ENCODE measurements around the gene TRMT1L. TPM values are rescaled to one million over a fixed set of nuclear protein-coding genes. Genes with fewer than 3 reads are reported as not detected.

TRMT1L gene
- total and polyA plus RNA-seq, 2 donors (not counting 3 experiments of a cell fraction or from before 2014, with no cell fraction given) = 7.9 to 12.8 TPM

GRCh38 chr1:185080422-185080821 is 76.3 kb downstream of the TRMT1L start:
- dilution Hi-C loops (cut with MboI; ENCODE audit: extremely low pct_ligation_motif_present, low sequenced_read_pairs) (no loop called here), intact Hi-C loops (cut with micrococcal nuclease) (no loop called here)
- ChIA-PET POLR2A (no interaction called here), CTCF (no interaction called here)
- Histone ChIP-seq H3K79me2 (ENCODE audit: control insufficient read depth, insufficient read depth, low read length) (peaks cover 64% of the 10 kb centered on the region), H3K4me2 (ENCODE audit: insufficient read depth, low read length) (no peak overlapping the region), H4K20me1 (replicated peaks; ENCODE audit: control insufficient read depth, extremely low read depth, insufficient read depth, low read length) (peaks cover 7% of the 10 kb centered on the region), H3K9me1 (replicated peaks; ENCODE audit: control insufficient read depth, extremely low read depth, insufficient read depth, low read length) (no peaks in the 10 kb centered on the region), H3K9ac (replicated peaks; ENCODE audit: extremely low read depth, insufficient read depth, low read length) (no peak overlapping the region), H3K27ac (ENCODE audit: insufficient read depth, low read depth, low read length) (no peak overlapping the region), H3K27me3 (ENCODE audit: control insufficient read depth in 2 of 2, insufficient read depth in 2 of 2, low read length in 2 of 2) (no peaks in the 10 kb centered on the region), H3K4me3 (replicated peaks in 1 of 3; ENCODE audit: insufficient read depth in 1 of 3, low read depth in 1 of 3, low read length in 3 of 3) (no peak overlapping the region), H3K4me1 (ENCODE audit: control insufficient read depth, extremely low read depth, insufficient read depth, low read length) (no peaks in the 10 kb centered on the region), H2AFZ (ENCODE audit: low read depth, low read length) (no peak overlapping the region), H3K9me3 (replicated peaks; ENCODE audit: control insufficient read depth, insufficient read depth, low read length) (no peaks in the 10 kb centered on the region), H3K36me3 (ENCODE audit: control insufficient read depth in 2 of 2, extremely low read depth in 1 of 2, insufficient read depth in 2 of 2, low read length in 2 of 2) (no peaks in the 10 kb centered on the region)
- BruUV-seq (replicated peaks) = no TSS peak
- TF ChIP-seq MAX (IDR thresholded peaks at IDR 0.05; ENCODE audit: insufficient read depth, insufficient read length) (no peak), FOS (IDR thresholded peaks at IDR 0.05; ENCODE audit: borderline replicate concordance, insufficient read depth, low read length) (no peak), JUN (IDR thresholded peaks at IDR 0.05; ENCODE audit: borderline replicate concordance, insufficient read depth, insufficient read length, low read depth) (no peak)
- FAIRE-seq (no peak), DNase-seq (ENCODE audit: low read depth, low spot score) (no peak)

GRCh38 chr1:185077374-185077773 is 79.4 kb downstream of the TRMT1L start:
- no peak for TF ChIP-seq JUN (IDR thresholded peaks at IDR 0.05; ENCODE audit: borderline replicate concordance, insufficient read depth, insufficient read length, low read depth)
- no peak for TF ChIP-seq POLR2AphosphoS5 (IDR thresholded peaks at IDR 0.05; ENCODE audit: insufficient read depth, low read depth, low read length)
- no peak for TF ChIP-seq MAX (IDR thresholded peaks at IDR 0.05; ENCODE audit: insufficient read depth, insufficient read length)
- no peak for TF ChIP-seq GATA2 (IDR thresholded peaks at IDR 0.05; ENCODE audit: insufficient read depth, insufficient read length, low read depth, low read length)
- no peak for TF ChIP-seq EZH2 (IDR thresholded peaks at IDR 0.05; ENCODE audit: borderline replicate concordance, low read depth, low read length, severe bottlenecking)
- no peak for TF ChIP-seq FOS (IDR thresholded peaks at IDR 0.05; ENCODE audit: borderline replicate concordance, insufficient read depth, low read length)
- TF ChIP-seq MYC (IDR thresholded peaks at IDR 0.05; ENCODE audit: low read depth, low read length) = no peak
- no peak for TF ChIP-seq POLR2A (IDR thresholded peaks at IDR 0.05; ENCODE audit: low read depth, low read length)
- no peak overlapping the region for H2AFZ ChIP-seq (ENCODE audit: low read depth, low read length)
- CTCF ChIA-PET = interaction anchor here (1.8 kb wide), 1 partner anchor 13 kb away, joined by 3 read pairs; no protein-coding TSS in a partner anchor
- H3K27ac ChIP-seq (ENCODE audit: insufficient read depth, low read depth, low read length) = no peak overlapping the region
- BruUV-seq (replicated peaks) = no TSS peak
- no peaks in the 10 kb centered on the region for H3K9me3 ChIP-seq (replicated peaks; ENCODE audit: control insufficient read depth, insufficient read depth, low read length)
- FAIRE-seq (no peak), DNase-seq (ENCODE audit: low read depth, low spot score) (no peak)
- no peaks in the 10 kb centered on the region for H3K36me3 ChIP-seq (ENCODE audit: control insufficient read depth in 2 of 2, extremely low read depth in 1 of 2, insufficient read depth in 2 of 2, low read length in 2 of 2)
- H3K4me1 ChIP-seq (ENCODE audit: control insufficient read depth, extremely low read depth, insufficient read depth, low read length) = no peaks in the 10 kb centered on the region
- no peak overlapping the region for H3K4me3 ChIP-seq (replicated peaks in 1 of 3; ENCODE audit: insufficient read depth in 1 of 3, low read depth in 1 of 3, low read length in 3 of 3)
- H3K79me2 ChIP-seq (ENCODE audit: control insufficient read depth, insufficient read depth, low read length) = peaks cover 59% of the 10 kb centered on the region
- H3K9ac ChIP-seq (replicated peaks; ENCODE audit: extremely low read depth, insufficient read depth, low read length) = no peak overlapping the region
- POLR2A ChIA-PET = interaction anchor here (0.6 kb wide), 1 partner anchor 476 kb away, joined by 3 read pairs; no protein-coding TSS in a partner anchor
- H3K9me1 ChIP-seq (replicated peaks; ENCODE audit: control insufficient read depth, extremely low read depth, insufficient read depth, low read length) = no peaks in the 10 kb centered on the region
- no peaks in the 10 kb centered on the region for H3K27me3 ChIP-seq (ENCODE audit: control insufficient read depth in 2 of 2, insufficient read depth in 2 of 2, low read length in 2 of 2)
- peaks cover 9% of the 10 kb centered on the region for H4K20me1 ChIP-seq (replicated peaks; ENCODE audit: control insufficient read depth, extremely low read depth, insufficient read depth, low read length)
- intact Hi-C loops (cut with micrococcal nuclease) = no loop called here
- dilution Hi-C loops (cut with MboI; ENCODE audit: extremely low pct_ligation_motif_present, low sequenced_read_pairs) = no loop called here
- H3K4me2 ChIP-seq (ENCODE audit: insufficient read depth, low read length) = no peak overlapping the region
